Gastrocnemius medialis (tissue), 4 donors: ENCODE data around the gene TBXA2R. TPM values are rescaled to one million over a fixed set of nuclear protein-coding genes. Genes with fewer than 3 reads are reported as not detected.
A peak's percentile ranks its signal among the peaks of the same experiment; 100 is the strongest.

Experiments
- ATAC-seq, 2 donors: fragments of 150-250 bp; one replicate each; pipeline ENCODE4 v1.9.1; 2016
- DNase-seq, 2 donors: peaks; one replicate each; pipeline ENCODE4 v3.0.0-alpha.2; 2019
- H3K27ac ChIP-seq, 4 donors: fragments of 200-600 bp; sonication (generic); 1 replicate in 1 of 4; 2 replicates in 3 of 4; pipeline ENCODE4 v1.5.1; 2016 to 2018; ENCODE audit warnings: mild to moderate bottlenecking in 2 of 4, moderate library complexity in 1 of 4
- H3K27me3 ChIP-seq, 3 donors: fragments of 200-600 bp; sonication (generic) in 2 of 3; 1 replicate in 1 of 3; 2 replicates in 2 of 3; pipeline versions ENCODE4 v1.5.1 to v1.6.0; 2016 to 2019; ENCODE audit warnings: mild to moderate bottlenecking in 1 of 3, moderate library complexity in 1 of 3
- H3K36me3 ChIP-seq, 2 donors: fragments of 200-600 bp; sonication (generic) in 1 of 2; one replicate each; pipeline ENCODE4 v1.5.1; 2017 to 2018
- H3K4me1 ChIP-seq, 2 donors: fragments of 200-600 bp; sonication (generic) in 1 of 2; one replicate each; pipeline ENCODE4 v1.5.1; 2016 to 2017; ENCODE audit warnings: mild to moderate bottlenecking in 2 of 2
- H3K4me3 ChIP-seq, 4 donors: fragments of 200-600 bp; sonication (generic) in 3 of 4; 1 replicate in 1 of 4; 2 replicates in 3 of 4; pipeline ENCODE4 v1.5.1; 2016 to 2019; ENCODE audit warnings: mild to moderate bottlenecking in 2 of 4
- H3K9me3 ChIP-seq, 3 donors: fragments of 200-600 bp; sonication (generic) in 2 of 3; 1 replicate in 1 of 3; 2 replicates in 2 of 3; pipeline ENCODE4 v1.5.1; 2016 to 2019
- POLR2A ChIP-seq, 2 donors: fragments of 450-650 bp; IDR thresholded peaks; one replicate each; pipeline ENCODE4 v1.6.1; 2017; ENCODE audit warnings: antibody characterized with exemption in 2 of 2, mild to moderate bottlenecking in 2 of 2, moderate library complexity in 2 of 2
- in situ Hi-C, 4 donors: fragments of 200-750 bp; cut with MboI; loops; one replicate each; pipeline versions ENCODE4 v1.15.0 to v1.8.0; 2017; ENCODE audit warnings: low sequenced_read_pairs in 4 of 4
- intact Hi-C: fragments of 100-400 bp; cut with DNase I; formaldehyde crosslinking; loops from one replicate; pipeline ENCODE4 v1.15.1; 2023; ENCODE audit warnings: low total_unique reads
- total RNA-seq, 4 donors: library from RNA; depleted of rRNA; stranded (reverse); fragments of >200 nt; gene quantifications; one replicate each; pipeline versions ENCODE4 v1.1.0 to v1.2.3, GENCODE V29; 2016
- TF ChIP-seq, protein P1 (sequence below), 5 experiments: fragments of 450-650 bp in 3 of 5; fragments of 200-600 bp in 2 of 5; sonication (generic) in 2 of 5; IDR thresholded peaks in 4 of 5; conservative IDR thresholded peaks in 1 of 5; 1 replicate in 4 of 5; 2 replicates in 1 of 5; pipeline ENCODE4 v1.5.1; 2016 to 2019; ENCODE audit warnings: antibody characterized with exemption in 5 of 5, mild to moderate bottlenecking in 3 of 5, moderate library complexity in 3 of 5

TBXA2R gene
- total RNA-seq, 4 donors from 2014 or later = 0.36 to 1.2 (median 0.51) TPM; not detected in 1

- in situ Hi-C loops = no loop called here
These were observed 42.8 kb downstream of the TBXA2R start for GRCh38 chr19:3563709-3564524.

GRCh38 chr19:3557461-3558248 lies 49.0 kb downstream of the TBXA2R start, which contains the start of gene MFSD12:
Gene MFSD12, minus strand, starts transcription at chr19:3557586. Its CDS starts 183 bp downstream, at chr19:3557403.
- Histone ChIP-seq H3K36me3 (no peaks in the 10 kb centered on the region), H3K4me3 (peak within 1 kb of the TSS; percentile 79 to 91 (median 86)), H3K9me3 (no peaks in the 10 kb centered on the region), H3K4me1 (peaks cover 19% of the 10 kb centered on the region in 2 donors), H3K27ac (peak within 1 kb of the TSS; percentile 89 to 94 (median 90)), H3K27me3 (no peaks in the 10 kb centered on the region)
- TF ChIP-seq POLR2A (IDR thresholded peaks at IDR 0.05) = peak; percentile 92 to 94
- TF ChIP-seq, protein P1, sequence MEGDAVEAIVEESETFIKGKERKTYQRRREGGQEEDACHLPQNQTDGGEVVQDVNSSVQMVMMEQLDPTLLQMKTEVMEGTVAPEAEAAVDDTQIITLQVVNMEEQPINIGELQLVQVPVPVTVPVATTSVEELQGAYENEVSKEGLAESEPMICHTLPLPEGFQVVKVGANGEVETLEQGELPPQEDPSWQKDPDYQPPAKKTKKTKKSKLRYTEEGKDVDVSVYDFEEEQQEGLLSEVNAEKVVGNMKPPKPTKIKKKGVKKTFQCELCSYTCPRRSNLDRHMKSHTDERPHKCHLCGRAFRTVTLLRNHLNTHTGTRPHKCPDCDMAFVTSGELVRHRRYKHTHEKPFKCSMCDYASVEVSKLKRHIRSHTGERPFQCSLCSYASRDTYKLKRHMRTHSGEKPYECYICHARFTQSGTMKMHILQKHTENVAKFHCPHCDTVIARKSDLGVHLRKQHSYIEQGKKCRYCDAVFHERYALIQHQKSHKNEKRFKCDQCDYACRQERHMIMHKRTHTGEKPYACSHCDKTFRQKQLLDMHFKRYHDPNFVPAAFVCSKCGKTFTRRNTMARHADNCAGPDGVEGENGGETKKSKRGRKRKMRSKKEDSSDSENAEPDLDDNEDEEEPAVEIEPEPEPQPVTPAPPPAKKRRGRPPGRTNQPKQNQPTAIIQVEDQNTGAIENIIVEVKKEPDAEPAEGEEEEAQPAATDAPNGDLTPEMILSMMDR (IDR thresholded peaks at IDR 0.05 in 4 of 5, conservative IDR thresholded peaks at IDR 0.05 in 1 of 5) = no peak
- in situ Hi-C loops = no loop called here
- ATAC-seq = peak; percentile 89 to 91
- DNase-seq = peak; percentile 93
- intact Hi-C loops = loop anchor here (1.0 to 2.0 kb wide), 2 partner anchors 15 to 69 kb away; partner anchors contain the start of genes CACTIN and HMG20B

More at GRCh38 chr19:3563709-3564524, 42.8 kb downstream of the TBXA2R start:
- no peaks in the 10 kb centered on the region for H3K9me3 ChIP-seq
- H3K27ac ChIP-seq = no peak overlapping the region
- intact Hi-C loops = no loop called here
- H3K36me3 ChIP-seq = no peaks in the 10 kb centered on the region
- H3K4me3 ChIP-seq = no peak overlapping the region
- no peak for TF ChIP-seq POLR2A (IDR thresholded peaks at IDR 0.05)
- TF ChIP-seq, protein P1 (IDR thresholded peaks at IDR 0.05 in 4 of 5, conservative IDR thresholded peaks at IDR 0.05 in 1 of 5) = no peak
- ATAC-seq (no peak), DNase-seq (no peak)
- H3K4me1 ChIP-seq = no peaks in the 10 kb centered on the region
- H3K27me3 ChIP-seq = no peaks in the 10 kb centered on the region

DNA sequence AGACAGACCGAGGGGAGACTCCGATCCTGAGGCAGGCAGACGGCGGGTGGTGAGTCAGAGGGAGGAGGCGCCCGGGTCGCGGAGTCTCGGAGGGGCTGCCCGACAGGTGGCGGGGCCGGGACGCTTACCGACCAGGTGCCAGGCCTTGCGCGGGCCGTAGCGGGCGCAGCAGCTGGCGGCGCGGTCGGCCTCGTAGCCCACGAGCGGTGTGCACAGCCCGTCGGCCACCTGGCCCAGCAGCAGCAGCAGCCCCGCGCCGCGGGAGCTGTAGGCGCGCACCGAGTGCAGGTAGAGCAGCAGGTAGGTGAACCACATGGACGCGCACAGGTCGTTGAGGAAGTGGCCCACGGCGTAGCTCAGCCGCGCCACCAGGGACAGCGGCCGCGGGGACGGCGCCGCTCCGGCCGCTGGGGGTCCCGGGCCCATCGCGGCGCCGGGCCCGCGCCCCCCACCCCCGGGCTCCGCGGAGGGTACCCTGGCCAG lies 49.7 kb downstream of the TBXA2R start:
- intact Hi-C loops (loop anchor here (1.0 to 2.0 kb wide), 2 partner anchors 15 to 70 kb away; partner anchors contain the start of genes CACTIN and HMG20B), in situ Hi-C loops (no loop called here)
- H3K27me3 ChIP-seq = no peaks in the 10 kb centered on the region
- DNase-seq (peak in 1 of 2 donors; percentile 43), ATAC-seq (peak; percentile 28 to 30)
- no peaks in the 10 kb centered on the region for H3K9me3 ChIP-seq
- H3K36me3 ChIP-seq = no peaks in the 10 kb centered on the region
- peak overlapping the region; percentile 69 to 91 (median 83) for H3K4me3 ChIP-seq
- peak overlapping the region; percentile 89 to 94 (median 90) for H3K27ac ChIP-seq
- peaks cover 19 to 20% of the 10 kb centered on the region in 2 donors for H3K4me1 ChIP-seq
- TF ChIP-seq POLR2A (IDR thresholded peaks at IDR 0.05) = no peak
- TF ChIP-seq, protein P1 (IDR thresholded peaks at IDR 0.05 in 4 of 5, conservative IDR thresholded peaks at IDR 0.05 in 1 of 5) = peak in 3 of 5 experiments; percentile 27 to 31 (median 30)

- TF ChIP-seq, protein P1 (IDR thresholded peaks at IDR 0.05 in 4 of 5, conservative IDR thresholded peaks at IDR 0.05 in 1 of 5) = no peak
- no peak for TF ChIP-seq POLR2A (IDR thresholded peaks at IDR 0.05)
- DNase-seq (no peak), ATAC-seq (no peak)
- Histone ChIP-seq H3K27me3 (no peaks in the 10 kb centered on the region), H3K27ac (peak overlapping the region; percentile 89 to 94 (median 90)), H3K4me1 (peaks cover 19 to 20% of the 10 kb centered on the region in 2 donors), H3K4me3 (peak overlapping the region; percentile 69 to 91 (median 83)), H3K9me3 (no peaks in the 10 kb centered on the region), H3K36me3 (no peaks in the 10 kb centered on the region)
- in situ Hi-C loops = no loop called here
- intact Hi-C loops = loop anchor here (2.0 kb wide), 1 partner anchor 70 kb away; the partner anchor contains the start of gene CACTIN
These were observed 50.2 kb downstream of the TBXA2R start for GRCh38 chr19:3556423-3556977.
